Stimulated activated CD4-positive, alpha-beta T cell treated with anti-CD3 and anti-CD28 coated beads, Interleukin-1b, Interleukin-23, amount 100 ng/mL, for 48 hours (primary cell): ENCODE results near the gene NHSL1.

Experiments
- DNase-seq: peaks from one replicate; pipeline ENCODE4 v3.0.0-alpha.2; 2020

NHSL1 gene

GRCh38 chr6:138400326-138400725 is 99.0 kb downstream of the NHSL1 start:
- no peak for DNase-seq

GRCh38 chr6:138397128-138398122 is 101.9 kb downstream of the NHSL1 start:
- no peak for DNase-seq

GRCh38 chr6:138396709-138397108 is 102.6 kb downstream of the NHSL1 start:
- DNase-seq: no peak

GRCh38 chr6:138393871-138394783 is 105.2 kb downstream of the NHSL1 start:
- no peak for DNase-seq

GRCh38 chr6:138389551-138389950 is 109.7 kb downstream of the NHSL1 start:
- no peak for DNase-seq

- DNase-seq: no peak
Measured at GRCh38 chr6:138387577-138388368, 111.5 kb downstream of the NHSL1 start.

GRCh38 chr6:138386897-138387296 is 112.4 kb downstream of the NHSL1 start:
- no peak for DNase-seq

GRCh38 chr6:138383776-138384175 is 115.5 kb downstream of the NHSL1 start:
- no peak for DNase-seq

GRCh38 chr6:138382498-138383265 is 116.6 kb downstream of the NHSL1 start:
- DNase-seq: no peak

- no peak for DNase-seq
Measured at GRCh38 chr6:138378463-138378862, 120.8 kb downstream of the NHSL1 start.

GRCh38 chr6:138377844-138378243 is 121.5 kb downstream of the NHSL1 start, which contains the start of gene SMIM28:
SMIM28 (plus strand) TSS chr6:138377905; CDS start chr6:138378073, 168 bp downstream.
- no peak for DNase-seq

GRCh38 chr6:138377042-138377441 is 122.3 kb downstream of the NHSL1 start:
- no peak for DNase-seq

GRCh38 chr6:138374815-138375214 is 124.5 kb downstream of the NHSL1 start:
- DNase-seq: no peak

GRCh38 chr6:138374230-138374629 is 125.1 kb downstream of the NHSL1 start:
- DNase-seq: no peak

GRCh38 chr6:138372711-138373463 is 126.4 kb downstream of the NHSL1 start:
- DNase-seq: no peak
